Measurements from ENCODE around the gene NEGR1. TPM values are rescaled to one million over a fixed set of nuclear protein-coding genes. Genes with fewer than 3 reads are reported as not detected.

Gene NEGR1
- total RNA-seq, 1 experiment from 2014 or later, result 0.05 TPM

DNA sequence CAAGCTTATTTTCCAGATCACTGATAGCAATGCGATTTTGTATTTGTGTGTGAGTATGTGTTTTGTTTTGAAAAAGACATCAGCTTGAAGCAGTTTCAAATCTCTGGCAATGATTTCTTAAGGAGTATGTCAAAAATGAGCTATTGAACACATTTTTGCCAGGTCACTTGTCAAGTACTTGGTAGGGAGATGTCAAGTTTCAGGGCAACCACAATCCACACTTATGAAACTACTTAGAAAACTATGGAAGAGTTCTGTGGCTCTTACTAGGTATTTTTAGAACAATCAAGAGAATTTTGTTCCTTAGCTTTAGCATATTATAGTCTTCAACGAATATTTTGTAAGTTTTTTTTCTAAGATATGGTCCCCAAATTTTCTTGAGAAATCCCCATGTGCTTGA is 882.7 kb downstream of the NEGR1 start (continued):
- TF ChIP-seq ZFX (IDR thresholded peaks at IDR 0.05) (no peak), EZH2 (IDR thresholded peaks at IDR 0.05) (no peak), SIN3A (IDR thresholded peaks at IDR 0.05; ENCODE audit: low read depth) (no peak), EZH2phosphoT487 (IDR thresholded peaks at IDR 0.05; ENCODE audit: borderline replicate concordance) (no peak), ZNF274 (IDR thresholded peaks at IDR 0.05; ENCODE audit: low read depth, low read length) (no peak), YY1 (IDR thresholded peaks at IDR 0.05; ENCODE audit: extremely low read depth, insufficient replicate concordance, low read depth, low read length) (no peak), POLR2A (IDR thresholded peaks at IDR 0.05; ENCODE audit: borderline replicate concordance, extremely low read depth, insufficient read depth, insufficient read length) (no peak)
- TF ChIP-seq, protein P1, sequence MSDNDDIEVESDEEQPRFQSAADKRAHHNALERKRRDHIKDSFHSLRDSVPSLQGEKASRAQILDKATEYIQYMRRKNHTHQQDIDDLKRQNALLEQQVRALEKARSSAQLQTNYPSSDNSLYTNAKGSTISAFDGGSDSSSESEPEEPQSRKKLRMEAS (IDR thresholded peaks at IDR 0.05), result no peak

DNA sequence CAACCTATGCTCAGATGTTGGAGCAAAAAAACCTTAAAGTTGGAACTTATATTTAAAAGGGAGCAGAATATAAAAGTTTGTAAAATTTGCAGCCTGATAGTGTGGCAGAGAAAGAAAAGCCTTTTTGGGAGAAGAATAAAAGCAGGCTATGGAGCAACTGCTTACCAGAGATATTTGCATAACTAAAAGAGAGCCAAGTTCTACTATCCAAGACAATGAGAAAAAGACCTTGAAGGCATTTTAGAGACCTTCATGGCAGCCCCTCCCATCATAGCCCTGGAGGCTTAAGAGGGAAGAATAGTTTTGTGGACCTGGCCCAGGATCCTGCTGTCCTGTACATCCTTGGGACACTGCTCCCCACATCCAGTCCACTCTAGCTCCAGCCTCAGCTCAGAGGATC is 889.0 kb downstream of the NEGR1 start:
- Histone ChIP-seq H3K27ac (ENCODE audit: low read depth, low read length) (no peak overlapping the region), H3K4me2 (ENCODE audit: low read length) (no peak overlapping the region), H3K9ac (ENCODE audit: low read length) (no peak overlapping the region), H3K36me3 (ENCODE audit: control insufficient read depth in 1 of 2, insufficient read depth in 2 of 2, low read length in 2 of 2) (no peaks in the 10 kb centered on the region), H4K20me1 (ENCODE audit: insufficient read depth) (no peaks in the 10 kb centered on the region), H3K9me3 (ENCODE audit: control insufficient read depth in 1 of 2, insufficient read depth in 1 of 2, low read depth in 1 of 2, low read length in 2 of 2) (peaks cover 0 to 13% of the 10 kb centered on the region in 2 experiments; a peak in 2 of 4 replicates), H2AFZ (ENCODE audit: low read depth, low read length, poor library complexity, severe bottlenecking) (no peak overlapping the region), H3K4me3 (replicated peaks in 1 of 2; ENCODE audit: low read depth in 1 of 2, low read length in 2 of 2) (no peak overlapping the region), H3K9me2 (ENCODE audit: insufficient read depth) (no peaks in the 10 kb centered on the region), H3K79me2 (ENCODE audit: insufficient read depth, low read length) (no peaks in the 10 kb centered on the region), H3K27me3 (ENCODE audit: insufficient read depth, low read length) (no peaks in the 10 kb centered on the region), H3K4me1 (ENCODE audit: control insufficient read depth in 1 of 2, insufficient read depth in 2 of 2, low read length in 2 of 2) (no peaks in the 10 kb centered on the region)
- DNase-seq (ENCODE audit: low read depth, low spot score) (no peak), ATAC-seq (no peak)
- intact Hi-C loops (cut with micrococcal nuclease), result no loop called here
- ChIA-PET CTCF (no interaction called here), POLR2A (no interaction called here), RAD21 (ENCODE audit: low non-redundant PET in 1 of 2, low total read pairs in 2 of 2, uncharacterized antibody in 2 of 2, unreplicated experiment in 2 of 2) (no interaction called here)
- BruUV-seq (replicated peaks), result no TSS peak
- TF ChIP-seq, protein P2, sequence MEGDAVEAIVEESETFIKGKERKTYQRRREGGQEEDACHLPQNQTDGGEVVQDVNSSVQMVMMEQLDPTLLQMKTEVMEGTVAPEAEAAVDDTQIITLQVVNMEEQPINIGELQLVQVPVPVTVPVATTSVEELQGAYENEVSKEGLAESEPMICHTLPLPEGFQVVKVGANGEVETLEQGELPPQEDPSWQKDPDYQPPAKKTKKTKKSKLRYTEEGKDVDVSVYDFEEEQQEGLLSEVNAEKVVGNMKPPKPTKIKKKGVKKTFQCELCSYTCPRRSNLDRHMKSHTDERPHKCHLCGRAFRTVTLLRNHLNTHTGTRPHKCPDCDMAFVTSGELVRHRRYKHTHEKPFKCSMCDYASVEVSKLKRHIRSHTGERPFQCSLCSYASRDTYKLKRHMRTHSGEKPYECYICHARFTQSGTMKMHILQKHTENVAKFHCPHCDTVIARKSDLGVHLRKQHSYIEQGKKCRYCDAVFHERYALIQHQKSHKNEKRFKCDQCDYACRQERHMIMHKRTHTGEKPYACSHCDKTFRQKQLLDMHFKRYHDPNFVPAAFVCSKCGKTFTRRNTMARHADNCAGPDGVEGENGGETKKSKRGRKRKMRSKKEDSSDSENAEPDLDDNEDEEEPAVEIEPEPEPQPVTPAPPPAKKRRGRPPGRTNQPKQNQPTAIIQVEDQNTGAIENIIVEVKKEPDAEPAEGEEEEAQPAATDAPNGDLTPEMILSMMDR (IDR thresholded peaks at IDR 0.05 in 2 of 3, conservative IDR thresholded peaks at IDR 0.05 in 1 of 3; ENCODE audit: borderline replicate concordance in 1 of 3, insufficient read depth in 1 of 3, low read depth in 2 of 3, low read length in 2 of 3), result no peak
- TF ChIP-seq YY1 (IDR thresholded peaks at IDR 0.05; ENCODE audit: extremely low read depth, insufficient replicate concordance, low read depth, low read length) (no peak), SP1 (IDR thresholded peaks at IDR 0.05; ENCODE audit: low read depth) (no peak), POLR2A (IDR thresholded peaks at IDR 0.05; ENCODE audit: borderline replicate concordance, extremely low read depth, insufficient read depth, insufficient read length) (no peak)
- TF ChIP-seq, protein P3, sequence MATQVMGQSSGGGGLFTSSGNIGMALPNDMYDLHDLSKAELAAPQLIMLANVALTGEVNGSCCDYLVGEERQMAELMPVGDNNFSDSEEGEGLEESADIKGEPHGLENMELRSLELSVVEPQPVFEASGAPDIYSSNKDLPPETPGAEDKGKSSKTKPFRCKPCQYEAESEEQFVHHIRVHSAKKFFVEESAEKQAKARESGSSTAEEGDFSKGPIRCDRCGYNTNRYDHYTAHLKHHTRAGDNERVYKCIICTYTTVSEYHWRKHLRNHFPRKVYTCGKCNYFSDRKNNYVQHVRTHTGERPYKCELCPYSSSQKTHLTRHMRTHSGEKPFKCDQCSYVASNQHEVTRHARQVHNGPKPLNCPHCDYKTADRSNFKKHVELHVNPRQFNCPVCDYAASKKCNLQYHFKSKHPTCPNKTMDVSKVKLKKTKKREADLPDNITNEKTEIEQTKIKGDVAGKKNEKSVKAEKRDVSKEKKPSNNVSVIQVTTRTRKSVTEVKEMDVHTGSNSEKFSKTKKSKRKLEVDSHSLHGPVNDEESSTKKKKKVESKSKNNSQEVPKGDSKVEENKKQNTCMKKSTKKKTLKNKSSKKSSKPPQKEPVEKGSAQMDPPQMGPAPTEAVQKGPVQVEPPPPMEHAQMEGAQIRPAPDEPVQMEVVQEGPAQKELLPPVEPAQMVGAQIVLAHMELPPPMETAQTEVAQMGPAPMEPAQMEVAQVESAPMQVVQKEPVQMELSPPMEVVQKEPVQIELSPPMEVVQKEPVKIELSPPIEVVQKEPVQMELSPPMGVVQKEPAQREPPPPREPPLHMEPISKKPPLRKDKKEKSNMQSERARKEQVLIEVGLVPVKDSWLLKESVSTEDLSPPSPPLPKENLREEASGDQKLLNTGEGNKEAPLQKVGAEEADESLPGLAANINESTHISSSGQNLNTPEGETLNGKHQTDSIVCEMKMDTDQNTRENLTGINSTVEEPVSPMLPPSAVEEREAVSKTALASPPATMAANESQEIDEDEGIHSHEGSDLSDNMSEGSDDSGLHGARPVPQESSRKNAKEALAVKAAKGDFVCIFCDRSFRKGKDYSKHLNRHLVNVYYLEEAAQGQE (IDR thresholded peaks at IDR 0.05; ENCODE audit: low read depth), result no peak
